WTC11 (cell line): ENCODE measurements around the gene MAP4. TPM values are rescaled to one million over a fixed set of nuclear protein-coding genes. Genes with fewer than 3 reads are reported as not detected.

Experiments
- ATAC-seq: fragments of 200-7000 bp; cut with Tn5 transposase; 2 replicates; pipeline ENCODE4 v1.10.0; 2021; ENCODE audit warnings: mild to moderate bottlenecking, moderate library complexity
- CTCF ChIA-PET: fragments of 300-600 bp; sonication (Branson Sonifier 250); formaldehyde crosslinking; loops from one replicate; lab custom pipeline; 2021; ENCODE audit warnings: antibody characterized with exemption; lab: Charles Lee
- POLR2A ChIA-PET: fragments of 350-600 bp; sonication (Branson Sonifier 250); formaldehyde crosslinking; loops from one replicate; lab custom pipeline; 2021; ENCODE audit warnings: antibody characterized with exemption; lab: Charles Lee
- DNase-seq: peaks from one replicate; pipeline ENCODE4 v3.0.0; 2021; ENCODE audit warnings: low spot score
- H3K27ac Mint-ChIP-seq: 2 replicates; pipeline ENCODE4 v1.8.0; 2021; ENCODE audit warnings: mixed read lengths
- H3K27me3 Mint-ChIP-seq: 2 replicates; pipeline ENCODE4 v1.8.0; 2021; ENCODE audit warnings: low read depth, mild to moderate bottlenecking, moderate library complexity, mixed read lengths
- H3K36me3 Mint-ChIP-seq: 2 replicates; pipeline ENCODE4 v1.8.0; 2021; ENCODE audit warnings: mixed read lengths
- H3K4me1 Mint-ChIP-seq: 2 replicates; pipeline ENCODE4 v1.8.0; 2022; ENCODE audit warnings: mixed read lengths
- H3K4me3 Mint-ChIP-seq: 2 replicates; pipeline ENCODE4 v1.8.0; 2021; ENCODE audit warnings: mild to moderate bottlenecking, moderate library complexity, mixed read lengths
- H3K9me3 Mint-ChIP-seq: 2 replicates; pipeline ENCODE4 v1.8.0; 2021; ENCODE audit warnings: mixed read lengths
- AR ChIP-seq: fragments of 250-450 bp; sonication (Bioruptor Pico); IDR thresholded peaks from 2 replicates; pipeline ENCODE4 v1.9.0; 2021; ENCODE audit warnings: mild to moderate bottlenecking
- CREM ChIP-seq: sonication (generic); formaldehyde crosslinking; IDR thresholded peaks from 2 replicates; pipeline ENCODE4 v1.8.1; 2022; ENCODE audit warnings: mild to moderate bottlenecking, missing genetic modification reagents, moderate library complexity
- CTCF ChIP-seq: fragments of 200-600 bp; IDR thresholded peaks from 2 replicates; pipeline ENCODE4 v1.8.0; 2022; ENCODE audit warnings: antibody characterized with exemption
- GABPB1 ChIP-seq: sonication (generic); formaldehyde crosslinking; IDR thresholded peaks from 2 replicates; pipeline ENCODE4 v1.8.1; 2023; ENCODE audit warnings: mild to moderate bottlenecking, missing genetic modification reagents
- JUN ChIP-seq: sonication (generic); formaldehyde crosslinking; IDR thresholded peaks from 2 replicates; pipeline ENCODE4 v1.8.0; 2023; ENCODE audit warnings: mild to moderate bottlenecking, missing genetic modification reagents
- KAT7 ChIP-seq: sonication (generic); formaldehyde crosslinking; IDR thresholded peaks from 2 replicates; pipeline ENCODE4 v1.8.1; 2023; ENCODE audit warnings: missing genetic modification reagents, mild to moderate bottlenecking, borderline replicate concordance
- MXD4 ChIP-seq: fragments of 250-450 bp; sonication (Bioruptor Pico); IDR thresholded peaks from 2 replicates; pipeline ENCODE4 v1.8.0; 2021; ENCODE audit warnings: mild to moderate bottlenecking, moderate library complexity, borderline replicate concordance
- MYBL2 ChIP-seq: sonication (generic); formaldehyde crosslinking; IDR thresholded peaks from 2 replicates; pipeline ENCODE4 v1.8.1; 2023; ENCODE audit warnings: mild to moderate bottlenecking, moderate library complexity, missing genetic modification reagents
- PRDM15 ChIP-seq: sonication (generic); formaldehyde crosslinking; IDR thresholded peaks from 2 replicates; pipeline ENCODE4 v1.8.0; 2022; ENCODE audit warnings: missing genetic modification reagents
- PRRX2 ChIP-seq: fragments of 250-450 bp; sonication (Bioruptor Pico); IDR thresholded peaks from 2 replicates; pipeline ENCODE4 v1.8.0; 2021; ENCODE audit warnings: mild to moderate bottlenecking
- RELA ChIP-seq: sonication (generic); formaldehyde crosslinking; IDR thresholded peaks from 2 replicates; pipeline ENCODE4 v1.8.1; 2022; ENCODE audit warnings: missing genetic modification reagents, mild to moderate bottlenecking, borderline replicate concordance
- STAT6 ChIP-seq: sonication (generic); formaldehyde crosslinking; conservative IDR thresholded peaks from 2 replicates; pipeline ENCODE4 v1.8.1; 2023; ENCODE audit warnings: mild to moderate bottlenecking, low read depth, missing genetic modification reagents, moderate library complexity
- ZBTB21 ChIP-seq: sonication (generic); formaldehyde crosslinking; IDR thresholded peaks from 2 replicates; pipeline ENCODE4 v1.8.1; 2023; ENCODE audit warnings: mild to moderate bottlenecking, missing genetic modification reagents, borderline replicate concordance
- ZNF317 ChIP-seq: sonication (generic); formaldehyde crosslinking; IDR thresholded peaks from 2 replicates; pipeline ENCODE4 v1.8.1; 2023; ENCODE audit warnings: low read depth, mild to moderate bottlenecking, moderate library complexity, missing genetic modification reagents, borderline replicate concordance
- ZNF396 ChIP-seq: fragments of 250-450 bp; sonication (Bioruptor Pico); IDR thresholded peaks from 2 replicates; pipeline ENCODE4 v1.8.0; 2021; ENCODE audit warnings: mild to moderate bottlenecking, moderate library complexity, borderline replicate concordance
- ZNF416 ChIP-seq: fragments of 250-450 bp; sonication (Bioruptor Pico); IDR thresholded peaks from 2 replicates; pipeline ENCODE4 v1.9.0; 2021; ENCODE audit warnings: mild to moderate bottlenecking, inconsistent platforms
- ZNF423 ChIP-seq: fragments of 250-450 bp; sonication (Bioruptor Pico); IDR thresholded peaks from 2 replicates; pipeline ENCODE4 v2.1.2; 2022; ENCODE audit warnings: mild to moderate bottlenecking, moderate library complexity
- total RNA-seq: library from RNA; stranded (reverse); gene quantifications from 3 replicates; pipeline ENCODE4 v1.2.3, GENCODE V29; 2021
- TF ChIP-seq, protein P1 (sequence below): fragments of 250-450 bp; sonication (Bioruptor Pico); IDR thresholded peaks from 2 replicates; pipeline ENCODE4 v1.9.0; 2021; ENCODE audit warnings: mild to moderate bottlenecking, borderline replicate concordance
- TF ChIP-seq, protein P2 (sequence below): sonication (generic); formaldehyde crosslinking; conservative IDR thresholded peaks from 2 replicates; pipeline ENCODE4 v1.8.1; 2022; ENCODE audit warnings: mild to moderate bottlenecking, missing genetic modification reagents

Gene MAP4
- total RNA-seq, 1 experiment from 2014 or later: 199 TPM

GRCh38 chr3:47882338-47882737 lies 133.9 kb downstream of the MAP4 start (continued):
- TF ChIP-seq, protein P1, sequence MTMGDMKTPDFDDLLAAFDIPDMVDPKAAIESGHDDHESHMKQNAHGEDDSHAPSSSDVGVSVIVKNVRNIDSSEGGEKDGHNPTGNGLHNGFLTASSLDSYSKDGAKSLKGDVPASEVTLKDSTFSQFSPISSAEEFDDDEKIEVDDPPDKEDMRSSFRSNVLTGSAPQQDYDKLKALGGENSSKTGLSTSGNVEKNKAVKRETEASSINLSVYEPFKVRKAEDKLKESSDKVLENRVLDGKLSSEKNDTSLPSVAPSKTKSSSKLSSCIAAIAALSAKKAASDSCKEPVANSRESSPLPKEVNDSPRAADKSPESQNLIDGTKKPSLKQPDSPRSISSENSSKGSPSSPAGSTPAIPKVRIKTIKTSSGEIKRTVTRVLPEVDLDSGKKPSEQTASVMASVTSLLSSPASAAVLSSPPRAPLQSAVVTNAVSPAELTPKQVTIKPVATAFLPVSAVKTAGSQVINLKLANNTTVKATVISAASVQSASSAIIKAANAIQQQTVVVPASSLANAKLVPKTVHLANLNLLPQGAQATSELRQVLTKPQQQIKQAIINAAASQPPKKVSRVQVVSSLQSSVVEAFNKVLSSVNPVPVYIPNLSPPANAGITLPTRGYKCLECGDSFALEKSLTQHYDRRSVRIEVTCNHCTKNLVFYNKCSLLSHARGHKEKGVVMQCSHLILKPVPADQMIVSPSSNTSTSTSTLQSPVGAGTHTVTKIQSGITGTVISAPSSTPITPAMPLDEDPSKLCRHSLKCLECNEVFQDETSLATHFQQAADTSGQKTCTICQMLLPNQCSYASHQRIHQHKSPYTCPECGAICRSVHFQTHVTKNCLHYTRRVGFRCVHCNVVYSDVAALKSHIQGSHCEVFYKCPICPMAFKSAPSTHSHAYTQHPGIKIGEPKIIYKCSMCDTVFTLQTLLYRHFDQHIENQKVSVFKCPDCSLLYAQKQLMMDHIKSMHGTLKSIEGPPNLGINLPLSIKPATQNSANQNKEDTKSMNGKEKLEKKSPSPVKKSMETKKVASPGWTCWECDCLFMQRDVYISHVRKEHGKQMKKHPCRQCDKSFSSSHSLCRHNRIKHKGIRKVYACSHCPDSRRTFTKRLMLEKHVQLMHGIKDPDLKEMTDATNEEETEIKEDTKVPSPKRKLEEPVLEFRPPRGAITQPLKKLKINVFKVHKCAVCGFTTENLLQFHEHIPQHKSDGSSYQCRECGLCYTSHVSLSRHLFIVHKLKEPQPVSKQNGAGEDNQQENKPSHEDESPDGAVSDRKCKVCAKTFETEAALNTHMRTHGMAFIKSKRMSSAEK: no peak
- TF ChIP-seq AR (CRISPR knock-in tag) (no peak), CTCF (no peak), KAT7 (CRISPR knock-in tag) (no peak)
- TF ChIP-seq, protein P2, sequence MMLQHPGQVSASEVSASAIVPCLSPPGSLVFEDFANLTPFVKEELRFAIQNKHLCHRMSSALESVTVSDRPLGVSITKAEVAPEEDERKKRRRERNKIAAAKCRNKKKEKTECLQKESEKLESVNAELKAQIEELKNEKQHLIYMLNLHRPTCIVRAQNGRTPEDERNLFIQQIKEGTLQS: no peak

DNA sequence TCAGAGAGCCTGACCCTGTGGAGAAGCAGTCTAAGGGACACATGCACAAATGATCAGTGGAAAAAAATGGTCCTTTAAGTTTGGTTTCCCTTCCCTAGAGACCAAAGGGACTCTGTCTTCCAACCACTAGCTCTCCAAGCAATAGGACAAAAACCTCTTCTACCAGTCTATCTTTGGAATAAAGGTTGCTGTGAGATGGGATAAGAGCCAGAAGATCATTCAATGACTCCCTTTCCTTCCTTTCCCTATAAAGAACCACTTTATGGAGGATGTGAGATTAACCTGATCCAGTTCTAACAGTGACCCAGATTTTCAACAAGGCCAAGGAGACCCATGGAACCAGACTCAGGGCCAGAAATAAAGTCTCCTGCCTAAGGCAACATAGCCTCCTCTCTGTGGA lies 138.5 kb downstream of the MAP4 start:
- Mint-ChIP-seq H3K27me3 (no peaks in the 10 kb centered on the region), H3K9me3 (peaks cover 5% of the 10 kb centered on the region), H3K27ac (no peak overlapping the region), H3K4me1 (peaks cover 9% of the 10 kb centered on the region), H3K36me3 (peaks cover 24% of the 10 kb centered on the region), H3K4me3 (no peak overlapping the region)
- ATAC-seq: no peak
- ChIA-PET POLR2A (no interaction called here), CTCF (interaction anchor here (1.3 kb wide), 1 partner anchor 274 kb away, joined by 5 read pairs; no protein-coding TSS in a partner anchor)
- DNase-seq: no peak
- TF ChIP-seq ZNF317 (CRISPR knock-in tag) (no peak), GABPB1 (CRISPR knock-in tag) (no peak), ZNF396 (CRISPR knock-in tag) (no peak), ZBTB21 (CRISPR knock-in tag) (no peak), RELA (CRISPR knock-in tag) (no peak), MYBL2 (CRISPR knock-in tag) (no peak), ZNF416 (no peak), JUN (no peak), PRDM15 (no peak), CTCF (no peak), PRRX2 (CRISPR knock-in tag) (no peak), CREM (CRISPR knock-in tag) (no peak), STAT6 (CRISPR knock-in tag) (no peak), MXD4 (CRISPR knock-in tag) (no peak), ZNF423 (no peak)
